ENCODE results near the gene NT5M. TPM values are rescaled to one million over a fixed set of nuclear protein-coding genes. Genes with fewer than 3 reads are reported as not detected.

Gene NT5M
- total RNA-seq, 4 donors from 2014 or later: 1.5 TPM; not detected in 3

DNA sequence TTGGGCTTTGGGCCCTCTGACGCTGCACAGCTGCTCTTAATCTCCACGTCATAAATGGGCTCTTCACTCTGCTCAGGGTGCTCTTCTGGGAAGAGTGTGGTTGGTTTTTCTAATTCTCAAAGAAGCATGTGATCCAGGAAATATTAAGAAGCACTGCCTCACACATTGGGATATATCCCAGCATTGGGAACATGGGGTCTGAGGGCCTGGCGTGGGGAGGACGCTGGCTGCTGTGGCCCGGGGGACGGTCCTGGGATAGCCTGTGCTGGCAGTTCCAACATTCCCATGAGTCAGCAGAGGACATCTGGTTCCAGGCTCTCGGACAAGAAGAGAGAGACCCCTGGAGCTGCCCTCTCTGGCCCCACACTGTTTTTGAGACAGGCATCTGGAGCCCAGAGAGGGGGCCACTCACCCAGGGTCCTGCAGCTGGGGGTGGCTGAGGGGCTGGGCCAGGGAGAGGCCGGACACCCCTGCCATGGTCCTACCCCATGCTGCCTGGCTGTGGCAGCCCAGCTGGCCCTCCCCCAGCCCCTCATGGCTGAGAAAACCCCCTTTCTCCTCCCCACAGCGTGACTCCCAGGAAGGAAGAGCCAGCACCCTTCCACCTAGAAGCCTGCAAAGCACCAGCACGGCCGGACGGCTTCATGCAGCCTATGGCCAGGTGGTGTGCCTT, 58.8 kb downstream of the NT5M start:
- no peak overlapping the region for H3K27ac ChIP-seq

DNA sequence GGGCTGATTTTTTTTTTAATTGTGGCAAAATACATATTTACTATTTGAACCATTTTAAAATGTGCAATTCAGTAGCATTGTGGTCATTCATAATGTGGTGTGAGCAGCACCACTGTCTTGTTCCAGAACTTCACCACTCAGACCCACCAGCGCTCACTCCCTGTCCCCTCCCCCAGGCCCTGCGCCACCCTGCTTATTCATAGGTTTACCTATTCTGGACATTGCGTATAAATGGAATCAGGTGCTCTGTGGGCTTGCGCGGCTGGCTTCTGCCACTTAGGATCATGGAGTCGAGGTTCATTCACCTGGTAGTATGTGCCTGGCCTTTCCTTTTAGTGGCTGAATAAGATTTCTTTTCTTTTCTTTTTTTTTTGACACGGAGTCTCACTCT, 59.4 kb downstream of the NT5M start:
- no peaks in the 10 kb centered on the region for H3K9me3 ChIP-seq
- peak in 1 of 3 donors; percentile 17 for DNase-seq
- H3K4me1 ChIP-seq: peaks cover 0 to 5% (median 0%) of the 10 kb centered on the region in 4 donors
- H3K27ac ChIP-seq: no peak overlapping the region
- no peaks in the 10 kb centered on the region for H3K36me3 ChIP-seq
- no peak overlapping the region for H3K4me3 ChIP-seq
- H3K27me3 ChIP-seq: no peaks in the 10 kb centered on the region
- TF ChIP-seq POLR2A (IDR thresholded peaks at IDR 0.05): no peak
- TF ChIP-seq, protein P1, sequence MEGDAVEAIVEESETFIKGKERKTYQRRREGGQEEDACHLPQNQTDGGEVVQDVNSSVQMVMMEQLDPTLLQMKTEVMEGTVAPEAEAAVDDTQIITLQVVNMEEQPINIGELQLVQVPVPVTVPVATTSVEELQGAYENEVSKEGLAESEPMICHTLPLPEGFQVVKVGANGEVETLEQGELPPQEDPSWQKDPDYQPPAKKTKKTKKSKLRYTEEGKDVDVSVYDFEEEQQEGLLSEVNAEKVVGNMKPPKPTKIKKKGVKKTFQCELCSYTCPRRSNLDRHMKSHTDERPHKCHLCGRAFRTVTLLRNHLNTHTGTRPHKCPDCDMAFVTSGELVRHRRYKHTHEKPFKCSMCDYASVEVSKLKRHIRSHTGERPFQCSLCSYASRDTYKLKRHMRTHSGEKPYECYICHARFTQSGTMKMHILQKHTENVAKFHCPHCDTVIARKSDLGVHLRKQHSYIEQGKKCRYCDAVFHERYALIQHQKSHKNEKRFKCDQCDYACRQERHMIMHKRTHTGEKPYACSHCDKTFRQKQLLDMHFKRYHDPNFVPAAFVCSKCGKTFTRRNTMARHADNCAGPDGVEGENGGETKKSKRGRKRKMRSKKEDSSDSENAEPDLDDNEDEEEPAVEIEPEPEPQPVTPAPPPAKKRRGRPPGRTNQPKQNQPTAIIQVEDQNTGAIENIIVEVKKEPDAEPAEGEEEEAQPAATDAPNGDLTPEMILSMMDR (IDR thresholded peaks at IDR 0.05): no peak

More for the DNA sequence above, 58.8 kb downstream of the NT5M start:
- Histone ChIP-seq H3K9me3 (no peaks in the 10 kb centered on the region), H3K36me3 (no peaks in the 10 kb centered on the region), H3K4me3 (no peak overlapping the region), H3K4me1 (peaks cover 0 to 5% (median 0%) of the 10 kb centered on the region in 4 donors), H3K27me3 (no peaks in the 10 kb centered on the region)
- DNase-seq: peak in 1 of 3 donors; percentile 35
- TF ChIP-seq POLR2A (IDR thresholded peaks at IDR 0.05): no peak
- TF ChIP-seq, protein P1 (IDR thresholded peaks at IDR 0.05): no peak

DNA sequence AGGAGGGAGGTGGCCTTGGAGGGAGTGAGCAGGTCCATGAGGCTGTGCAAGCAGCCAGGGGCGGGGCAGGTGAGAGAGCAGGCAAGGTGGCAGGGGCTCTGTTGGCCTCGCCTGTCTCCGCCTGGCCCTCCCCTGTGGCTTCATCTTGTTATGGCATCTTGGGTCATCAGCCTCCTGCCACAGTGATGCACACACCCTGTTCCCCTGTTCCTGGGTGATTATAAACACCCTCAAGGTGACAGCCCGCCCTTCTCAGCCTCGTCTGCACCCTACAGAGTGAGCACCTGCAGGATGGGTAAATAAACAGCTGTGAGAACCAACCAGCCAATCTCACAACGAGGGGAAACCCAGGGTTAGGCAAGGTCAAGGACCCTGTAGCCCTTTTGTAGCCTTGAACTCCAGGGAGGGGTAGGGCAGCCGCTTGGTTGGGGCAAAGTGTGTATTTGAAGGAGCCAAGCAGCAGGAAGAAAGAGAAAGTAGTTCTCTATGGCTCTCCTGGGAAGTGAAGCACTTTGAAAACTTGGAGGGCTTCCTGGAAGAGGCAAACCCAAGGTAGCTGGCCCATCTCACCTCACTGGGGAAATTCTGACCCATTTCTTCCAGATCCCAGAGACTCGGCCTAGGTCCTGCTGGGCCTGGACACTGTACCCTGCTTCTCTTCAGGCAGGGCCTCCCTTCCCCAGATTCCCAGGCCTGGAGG, 60.6 kb downstream of the NT5M start:
- Histone ChIP-seq H3K27ac (peak overlapping the region in 1 of 4 donors; percentile 12), H3K9me3 (no peaks in the 10 kb centered on the region), H3K4me3 (no peak overlapping the region), H3K4me1 (peaks cover 0 to 5% (median 0%) of the 10 kb centered on the region in 4 donors), H3K36me3 (no peaks in the 10 kb centered on the region), H3K27me3 (no peaks in the 10 kb centered on the region)
- peak in 2 of 3 donors; percentile 54 to 66 for DNase-seq
- no peak for TF ChIP-seq POLR2A (IDR thresholded peaks at IDR 0.05)
- TF ChIP-seq, protein P1 (IDR thresholded peaks at IDR 0.05): no peak

DNA sequence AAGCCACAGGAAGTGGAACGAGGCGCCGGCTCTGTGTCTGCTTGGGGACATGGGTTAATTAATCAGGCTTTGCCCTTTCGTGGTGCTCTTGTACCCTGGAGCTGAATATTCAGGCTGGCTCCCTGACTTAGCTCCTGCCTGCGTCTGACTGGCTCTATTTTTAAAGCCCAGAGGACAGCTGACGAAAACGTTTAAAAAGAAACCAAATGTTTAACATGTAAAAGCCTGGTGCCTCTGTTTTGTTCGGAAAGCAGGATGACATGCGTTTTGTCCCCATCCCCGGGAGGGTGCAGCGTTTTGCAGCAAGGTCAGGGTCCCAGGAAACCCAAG, 61.1 kb downstream of the NT5M start:
- Histone ChIP-seq H3K9me3 (no peaks in the 10 kb centered on the region), H3K27me3 (no peaks in the 10 kb centered on the region), H3K27ac (no peak overlapping the region), H3K4me3 (no peak overlapping the region), H3K4me1 (peaks cover 0 to 5% (median 0%) of the 10 kb centered on the region in 4 donors), H3K36me3 (no peaks in the 10 kb centered on the region)
- DNase-seq: peak in 1 of 3 donors; percentile 21
- no peak for TF ChIP-seq POLR2A (IDR thresholded peaks at IDR 0.05)
- TF ChIP-seq, protein P1 (IDR thresholded peaks at IDR 0.05): no peak

DNA sequence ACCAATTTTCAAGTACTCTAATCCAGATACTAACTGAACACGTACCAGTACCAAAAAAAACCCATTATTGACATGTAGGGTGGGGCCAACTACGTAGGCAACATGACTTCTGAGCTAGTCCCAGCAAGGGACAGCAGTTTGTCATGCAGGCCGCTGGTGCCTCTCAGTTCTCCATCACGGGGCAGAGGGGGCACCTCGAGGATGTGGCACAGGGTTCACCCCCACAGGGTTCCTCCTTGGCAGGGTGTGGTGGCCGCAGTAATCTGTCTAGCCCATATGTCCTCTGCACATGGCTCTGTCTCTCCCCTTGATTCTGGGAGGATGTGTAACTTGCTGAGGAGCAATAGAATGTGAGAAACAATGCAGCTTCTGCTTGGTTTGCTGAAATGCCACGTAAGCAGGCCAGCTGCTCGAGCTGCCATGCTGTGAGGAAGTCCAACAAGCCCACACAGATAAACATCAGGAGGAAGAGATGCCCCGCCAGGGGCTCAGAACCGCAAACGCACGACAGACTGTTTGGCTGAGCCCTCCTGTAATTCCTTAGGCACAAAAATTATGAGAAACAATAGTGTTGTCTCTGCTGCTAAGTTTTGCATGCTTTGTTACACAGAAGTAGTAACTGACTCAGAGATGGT, 62.4 kb downstream of the NT5M start:
- Histone ChIP-seq H3K9me3 (no peaks in the 10 kb centered on the region), H3K36me3 (no peaks in the 10 kb centered on the region), H3K4me1 (peaks cover 0 to 5% (median 0%) of the 10 kb centered on the region in 4 donors), H3K27me3 (no peaks in the 10 kb centered on the region), H3K27ac (no peak overlapping the region), H3K4me3 (no peak overlapping the region)
- no peak for TF ChIP-seq POLR2A (IDR thresholded peaks at IDR 0.05)
- peak in 1 of 3 donors; percentile 0 for DNase-seq

DNA sequence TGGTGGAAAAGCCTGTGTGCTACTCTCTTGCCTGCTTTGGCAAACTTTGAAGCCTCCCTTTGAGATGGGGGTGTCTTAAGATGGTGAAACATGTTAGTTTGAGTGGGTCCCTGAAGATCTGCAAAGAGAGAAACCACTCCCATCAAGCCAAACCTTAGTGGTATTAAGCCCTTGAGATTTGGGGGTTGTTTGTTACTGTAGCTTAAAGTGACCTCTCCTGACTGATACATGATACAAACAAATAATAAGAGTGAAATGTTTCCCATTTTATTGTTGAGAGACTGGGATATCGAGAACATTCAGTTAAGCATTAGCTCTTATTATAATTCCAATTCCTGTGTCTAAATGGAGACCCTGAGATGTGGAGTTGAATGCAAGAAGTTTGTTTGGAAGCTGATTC, 63.1 kb downstream of the NT5M start:
- Histone ChIP-seq H3K36me3 (no peaks in the 10 kb centered on the region), H3K27me3 (no peaks in the 10 kb centered on the region), H3K4me3 (no peak overlapping the region), H3K27ac (no peak overlapping the region), H3K4me1 (peaks cover 0 to 5% (median 0%) of the 10 kb centered on the region in 4 donors), H3K9me3 (no peaks in the 10 kb centered on the region)
- no peak for DNase-seq
- TF ChIP-seq, protein P1 (IDR thresholded peaks at IDR 0.05): no peak
- no peak for TF ChIP-seq POLR2A (IDR thresholded peaks at IDR 0.05)

Data from Peyer's patch (tissue), 4 donors.